Medulla oblongata (tissue), 1 donor: Measurements from ENCODE around the gene GRIP1.

Experiments
- DNase-seq: peaks from one replicate; pipeline ENCODE4 v3.0.0-alpha.2; 2015; ENCODE audit errors: extremely low spot score

GRIP1 gene

GRCh38 chr12:66647034-66647691 lies 31.7 kb downstream of the GRIP1 start:
- DNase-seq: no peak

- DNase-seq: no peak
These were observed 34.7 kb downstream of the GRIP1 start for GRCh38 chr12:66644151-66644550.

DNA sequence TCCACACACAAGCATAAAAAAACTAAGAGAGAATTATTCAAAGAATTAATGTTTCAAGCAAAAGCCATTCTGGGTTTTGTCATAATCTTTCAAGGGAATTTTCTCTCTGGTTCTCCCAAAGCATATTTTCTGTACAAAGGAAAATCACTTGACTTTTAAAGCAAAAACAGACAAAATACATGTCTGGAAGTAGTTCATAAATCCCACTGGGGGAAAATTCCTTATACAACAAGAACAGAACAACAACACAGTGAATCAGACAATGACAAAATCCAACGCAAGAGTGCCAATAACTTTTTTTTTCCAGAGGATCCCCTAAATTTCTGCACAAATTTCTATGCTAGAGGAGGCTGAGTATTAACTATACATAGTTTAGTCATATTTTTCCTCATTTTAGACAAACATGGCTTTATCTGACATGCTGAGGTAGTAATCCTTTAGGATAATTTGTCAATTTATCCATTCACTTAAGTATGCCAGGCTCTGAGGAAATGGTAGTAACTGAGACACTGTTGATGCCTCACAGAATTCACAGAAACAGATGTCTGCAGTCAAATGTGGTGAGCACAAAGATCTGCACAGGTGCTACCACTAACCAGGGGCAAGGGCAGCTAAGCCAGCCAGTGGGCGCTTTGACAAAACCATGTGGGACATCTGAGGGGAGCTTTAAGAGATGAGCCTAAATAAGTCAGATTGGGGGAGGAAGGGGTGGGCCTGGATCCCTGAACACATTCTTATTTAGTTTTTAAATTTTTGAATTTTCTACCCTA lies 38.0 kb downstream of the GRIP1 start:
- no peak for DNase-seq

GRCh38 chr12:66638666-66639065 lies 40.2 kb downstream of the GRIP1 start:
- DNase-seq: no peak

- DNase-seq: no peak
These were observed 41.1 kb downstream of the GRIP1 start for GRCh38 chr12:66637699-66638301.

- peak; percentile 89 for DNase-seq
These were observed 42.1 kb downstream of the GRIP1 start for GRCh38 chr12:66636771-66637170.

- no peak for DNase-seq
These were observed 45.2 kb downstream of the GRIP1 start for GRCh38 chr12:66633676-66634075.

DNA sequence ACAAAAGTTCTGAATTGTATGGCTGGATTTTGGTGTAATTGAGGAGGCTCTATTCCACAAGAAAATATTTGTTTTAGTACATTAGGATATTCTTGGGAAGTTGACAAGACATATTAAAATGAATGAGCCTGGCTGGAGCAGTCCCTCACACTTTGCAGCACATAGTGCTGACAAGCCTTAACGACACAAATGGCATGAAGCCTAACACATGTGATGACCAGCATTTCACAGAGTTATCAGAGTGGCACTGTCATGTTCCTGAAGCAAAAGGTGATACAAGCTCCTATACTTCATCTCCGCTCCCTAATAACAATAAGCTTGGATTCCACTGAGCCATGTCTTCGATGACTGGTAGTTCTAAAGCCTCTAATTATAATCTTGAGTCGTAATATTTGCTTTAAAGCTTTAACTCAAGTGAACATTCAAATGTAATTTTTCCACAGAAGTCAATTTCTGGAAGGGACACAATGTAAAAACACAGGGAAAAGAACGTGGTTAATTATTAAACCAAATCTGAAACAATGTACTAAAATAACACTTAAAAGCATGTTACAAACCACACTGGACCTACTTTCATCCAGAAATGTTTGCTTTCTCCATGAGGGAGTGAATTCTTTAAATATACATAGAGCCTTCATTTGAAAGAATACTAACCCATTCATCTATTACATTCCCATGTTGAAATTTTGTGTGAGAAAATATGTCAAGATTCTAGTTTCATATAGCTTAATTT lies 49.6 kb downstream of the GRIP1 start:
- DNase-seq: no peak

GRCh38 chr12:66627988-66628317 lies 50.9 kb downstream of the GRIP1 start:
- DNase-seq: no peak

- DNase-seq: no peak
These were observed 51.4 kb downstream of the GRIP1 start for GRCh38 chr12:66627270-66627987.

- no peak for DNase-seq
These were observed 54.1 kb downstream of the GRIP1 start for GRCh38 chr12:66624806-66625205.

DNA sequence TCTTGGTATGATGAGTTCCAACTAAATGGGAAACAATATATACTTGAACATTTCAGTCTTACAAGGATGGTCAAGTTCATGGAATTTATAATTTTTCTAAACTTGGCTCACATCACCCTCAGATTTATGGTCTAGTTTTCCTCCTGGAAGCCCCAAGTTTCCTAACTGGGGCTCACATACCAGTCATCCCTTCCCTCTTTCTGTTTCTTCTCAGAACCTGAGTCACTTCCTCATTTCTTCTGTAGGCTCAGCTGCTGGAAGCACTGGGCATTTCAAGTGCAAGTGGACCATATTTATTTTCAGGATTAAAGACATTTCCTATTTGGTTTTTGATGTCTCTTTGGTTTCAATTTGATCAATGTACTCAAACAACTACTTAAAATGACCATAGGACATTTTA lies 55.4 kb downstream of the GRIP1 start:
- DNase-seq: no peak

- no peak for DNase-seq
These were observed 58.2 kb downstream of the GRIP1 start for GRCh38 chr12:66620688-66621087.

DNA sequence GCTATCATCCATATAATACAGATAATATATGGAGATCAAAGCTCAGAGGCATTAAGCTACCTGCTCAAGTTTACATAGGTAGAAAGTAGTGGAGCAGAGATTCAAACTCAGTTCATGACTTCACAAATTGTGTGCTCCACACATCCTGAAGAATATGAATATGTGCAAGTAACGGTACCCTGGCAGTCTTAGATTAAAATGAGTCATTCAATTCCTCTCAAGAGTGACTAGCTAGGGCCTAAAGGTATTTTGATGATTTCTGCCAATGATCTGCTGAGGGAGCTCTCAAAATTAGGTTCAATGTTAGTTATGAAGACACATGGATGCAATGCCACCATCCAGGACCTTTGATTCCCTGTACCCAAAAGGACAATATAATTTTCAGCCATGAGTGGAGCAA lies 58.9 kb downstream of the GRIP1 start:
- DNase-seq: no peak

DNA sequence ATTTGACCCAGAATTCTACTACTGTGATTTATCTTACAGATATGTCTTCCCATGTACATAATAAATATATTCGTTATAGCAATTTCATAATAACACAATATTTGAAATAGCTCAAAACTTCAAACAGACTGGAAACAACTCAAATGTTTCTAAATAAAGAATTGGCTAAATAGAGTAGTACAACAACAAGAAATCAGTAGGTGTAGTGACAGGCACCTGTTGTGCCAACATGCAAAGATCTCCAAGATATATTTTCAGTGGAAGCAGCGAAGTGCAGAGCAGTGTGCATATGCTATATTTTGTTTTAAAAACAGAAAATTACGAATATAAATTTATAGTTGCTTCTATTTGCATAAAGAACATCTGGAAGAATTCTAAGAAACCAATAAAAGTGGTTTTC lies 60.9 kb downstream of the GRIP1 start:
- no peak for DNase-seq

GRCh38 chr12:66612090-66612775 lies 66.6 kb downstream of the GRIP1 start:
- no peak for DNase-seq

DNA sequence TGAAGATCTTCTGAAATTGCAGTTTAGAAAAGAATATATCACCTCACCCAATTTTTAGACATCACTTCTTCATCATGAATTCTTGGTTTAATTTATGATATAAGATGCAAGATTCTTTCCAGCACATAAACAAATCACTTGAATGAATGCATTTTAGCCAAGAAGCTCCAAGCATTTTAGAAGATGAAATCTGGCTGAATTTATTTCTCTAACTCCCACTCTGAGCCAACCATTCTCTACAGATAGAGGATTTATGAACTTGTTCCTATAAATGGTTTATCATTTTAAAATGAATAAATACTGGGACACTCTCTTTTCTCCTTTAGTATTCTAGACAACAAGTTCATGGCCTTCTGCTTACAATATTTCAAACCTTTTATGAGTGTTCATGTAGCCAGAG lies 71.7 kb downstream of the GRIP1 start:
- no peak for DNase-seq

- DNase-seq: no peak
These were observed 73.6 kb downstream of the GRIP1 start for GRCh38 chr12:66605293-66605692.

GRCh38 chr12:66603981-66604479 lies 74.8 kb downstream of the GRIP1 start:
- DNase-seq: no peak

- DNase-seq: no peak
These were observed 75.4 kb downstream of the GRIP1 start for GRCh38 chr12:66603461-66603860.
